GM21381 (cell line): ENCODE data around the gene DDR1.
"Not testable (repeated sequence)": the region's sequence is repeated elsewhere in the genome, so short reads cannot be mapped to it uniquely, and the experiment has no call there.

Experiments
- ATAC-seq: cut with Tn5 transposase; IDR thresholded peaks from one replicate; pipeline ENCODE4 v1.9.1; 2021; ENCODE audit warnings: mild to moderate bottlenecking, moderate library complexity; ENCODE audit not compliant: unreplicated experiment

The DDR1 gene

DNA sequence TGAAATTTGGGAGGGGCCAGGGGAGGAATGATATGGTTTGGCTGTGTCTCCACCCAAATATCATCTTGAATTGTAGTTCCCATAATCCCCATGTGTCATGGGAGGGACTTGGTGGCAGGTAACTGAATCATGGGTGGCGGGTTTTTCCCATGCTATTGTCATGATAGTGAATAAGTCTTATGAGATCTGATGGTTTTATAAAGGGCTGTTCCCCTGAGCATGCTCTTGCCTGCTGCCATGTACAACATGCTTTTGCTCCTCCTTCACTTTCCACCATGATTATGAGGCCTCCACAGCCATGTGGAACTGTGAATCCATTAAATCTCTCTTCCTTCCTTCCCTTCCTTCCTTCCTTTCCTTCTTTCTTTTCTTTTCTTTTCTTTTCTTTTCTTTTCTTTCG is 31.9 kb upstream of the DDR1 start:
- not testable (repeated sequence) for ATAC-seq

DNA sequence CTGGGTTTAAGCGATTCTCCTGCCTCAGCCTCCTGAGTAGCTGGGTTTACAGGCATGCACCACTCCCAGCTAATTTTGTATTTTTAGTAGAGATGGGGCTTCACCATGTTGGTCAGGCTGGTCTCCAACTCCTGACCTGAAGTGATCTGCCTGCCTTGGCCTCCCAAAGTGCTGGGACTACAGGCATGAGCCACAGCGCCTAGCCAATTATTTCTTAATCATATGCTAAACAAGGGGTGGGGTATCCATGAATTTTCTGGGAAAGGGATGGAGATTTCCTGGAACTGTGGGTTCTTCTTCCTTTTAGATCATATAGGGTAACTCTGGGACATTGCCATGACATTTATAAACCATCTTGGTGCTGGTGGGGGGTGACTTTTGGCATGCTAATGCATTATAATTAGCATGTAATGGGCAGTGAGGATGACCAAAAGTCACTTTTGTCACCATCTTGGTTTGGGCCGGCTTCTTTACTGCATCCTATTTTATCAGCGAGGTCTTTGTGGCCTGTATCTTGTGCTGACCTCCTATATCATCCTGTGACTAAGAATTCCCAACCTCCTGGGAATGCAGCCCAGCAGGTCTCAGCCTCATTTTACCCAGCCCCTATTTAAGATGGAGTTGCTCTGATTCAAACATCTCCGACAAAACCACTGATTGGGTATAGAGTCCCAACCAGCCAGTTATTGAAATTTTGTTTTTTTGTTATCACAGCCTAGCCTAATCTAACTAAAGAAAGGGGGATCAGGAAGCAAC is 29.9 kb upstream of the DDR1 start:
- ATAC-seq, result no peak

DNA sequence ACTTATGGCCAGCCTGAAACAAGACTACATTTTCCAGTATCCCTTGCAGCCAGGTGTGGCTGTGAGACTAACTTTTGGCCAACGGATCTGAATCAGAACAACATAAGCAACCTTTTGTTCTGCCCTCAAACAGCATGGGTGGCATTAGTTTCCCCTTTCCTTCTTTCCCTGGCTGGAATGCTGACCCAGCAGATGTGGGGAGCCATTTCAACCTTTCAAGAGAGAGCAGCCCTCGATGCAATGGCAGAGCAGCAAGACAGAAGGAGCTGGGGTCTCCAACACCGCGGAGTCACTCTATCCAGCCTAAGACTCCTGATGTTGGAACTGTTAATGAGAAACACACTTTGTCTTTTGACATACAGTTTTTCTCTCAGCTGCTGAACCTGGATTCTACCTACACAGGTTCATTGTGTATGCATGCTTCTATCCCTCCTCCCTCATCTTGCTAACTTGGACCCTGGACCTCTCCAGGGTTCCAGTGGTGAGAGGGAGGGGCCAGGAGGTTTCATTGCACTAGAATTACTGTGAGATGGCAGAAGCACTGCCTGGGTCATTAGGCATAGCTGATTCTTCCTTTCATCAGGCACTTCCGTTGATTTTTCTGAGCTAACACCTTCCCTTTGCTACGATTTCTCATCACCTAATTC is 28.8 kb upstream of the DDR1 start:
- ATAC-seq, result no peak

DNA sequence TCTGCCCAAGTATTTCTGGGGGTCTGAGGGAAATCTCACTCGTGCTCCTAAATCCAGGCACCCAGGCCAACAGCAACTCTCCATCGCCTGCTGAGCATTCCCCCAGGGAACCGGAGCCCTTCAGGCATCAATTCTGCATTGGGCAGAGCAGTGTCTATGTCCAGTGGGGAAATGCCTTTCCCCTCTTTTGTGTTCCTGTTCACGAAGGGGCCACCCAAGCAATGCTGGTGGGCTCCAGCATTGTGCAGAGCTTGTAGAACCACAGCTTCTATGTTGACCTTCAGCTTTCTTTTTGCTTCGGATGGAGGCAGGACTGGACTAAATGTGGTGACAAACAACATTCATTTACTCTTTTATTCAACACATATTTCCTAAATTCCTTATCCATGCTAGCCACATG is 27.2 kb upstream of the DDR1 start:
- no peak for ATAC-seq

DNA sequence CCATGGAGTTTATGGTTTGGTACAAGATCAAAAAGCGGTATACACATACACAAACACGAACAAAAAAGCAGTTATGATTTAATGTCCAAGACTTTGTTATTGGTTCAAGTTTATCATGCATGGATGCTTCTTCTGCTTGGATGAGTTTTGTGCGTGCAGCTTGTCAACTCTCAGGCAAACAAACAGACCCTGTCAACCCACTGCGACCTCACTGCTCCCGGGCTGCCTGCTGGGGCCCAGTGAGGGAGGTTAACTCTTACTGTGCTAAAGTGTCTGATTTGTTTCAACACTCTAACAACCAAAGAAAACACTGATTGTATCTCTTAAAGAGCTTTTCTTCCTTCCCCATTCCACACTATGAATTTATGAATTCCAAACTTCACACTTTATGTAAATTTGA is 26.8 kb upstream of the DDR1 start:
- ATAC-seq, result no peak

- ATAC-seq, result not testable (repeated sequence)
Measured at GRCh38 chr6:30859726-30860125, 24.6 kb upstream of the DDR1 start.

GRCh38 chr6:30861257-30862048 is 22.9 kb upstream of the DDR1 start:
- no peak for ATAC-seq

GRCh38 chr6:30862156-30862875 is 22.0 kb upstream of the DDR1 start:
- no peak for ATAC-seq

- ATAC-seq, result no peak
Measured at GRCh38 chr6:30864325-30864724, 20.0 kb upstream of the DDR1 start.

GRCh38 chr6:30869241-30869749 is 15.0 kb upstream of the DDR1 start:
- not testable (repeated sequence) for ATAC-seq

DNA sequence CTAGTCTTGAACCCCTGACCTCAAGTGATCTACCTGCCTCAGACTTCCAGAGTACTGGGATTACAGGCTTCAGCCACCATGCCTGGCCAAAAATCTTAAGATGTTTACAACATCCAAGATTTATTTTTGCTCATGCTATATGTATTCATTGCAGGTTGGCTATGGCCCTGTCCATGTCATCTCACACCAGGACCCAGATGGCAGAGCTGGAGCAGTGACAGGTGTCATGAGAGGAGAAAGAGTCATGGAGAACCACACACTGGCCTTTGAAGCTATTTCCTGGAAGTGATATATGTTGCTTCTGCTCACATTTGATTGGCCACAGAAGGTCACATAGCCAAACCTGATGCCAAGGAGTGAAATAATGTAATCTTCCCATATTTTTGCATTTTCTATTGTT is 13.8 kb upstream of the DDR1 start:
- no peak for ATAC-seq

DNA sequence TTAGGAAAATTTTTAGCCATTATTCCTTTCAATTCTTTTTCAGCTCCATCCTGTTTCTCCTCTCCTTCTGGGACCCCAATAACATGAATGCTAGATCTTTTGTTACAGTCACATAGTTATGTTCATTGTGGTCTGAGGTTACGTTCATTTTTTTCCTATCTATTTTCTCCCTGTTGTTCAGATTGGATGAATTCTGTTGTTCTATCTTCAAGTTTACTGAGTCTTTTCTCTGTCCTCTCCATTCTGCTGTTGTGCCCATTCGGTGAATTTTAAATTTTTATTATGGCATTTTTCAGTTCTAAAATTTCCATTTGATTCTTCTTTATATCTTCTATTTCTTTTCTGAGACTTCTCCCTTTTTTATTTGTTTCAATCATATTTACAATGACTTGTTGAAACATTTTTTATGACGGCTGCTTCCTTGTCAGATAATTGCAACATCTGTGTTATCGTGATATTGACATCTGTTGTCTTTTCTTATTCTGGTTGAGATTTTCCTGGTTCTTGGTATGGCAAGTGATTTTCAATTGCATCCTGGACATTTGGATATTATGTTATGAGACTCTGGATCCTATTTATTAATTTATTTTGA is 12.6 kb upstream of the DDR1 start:
- no peak for ATAC-seq

GRCh38 chr6:30873137-30873640 is 11.1 kb upstream of the DDR1 start:
- no peak for ATAC-seq

- not testable (repeated sequence) for ATAC-seq
Measured at GRCh38 chr6:30873795-30874194, 10.5 kb upstream of the DDR1 start.

GRCh38 chr6:30875244-30876038 is 8.9 kb upstream of the DDR1 start:
- ATAC-seq, result no peak

GRCh38 chr6:30876039-30876730 is 8.1 kb upstream of the DDR1 start:
- ATAC-seq, result no peak

DNA sequence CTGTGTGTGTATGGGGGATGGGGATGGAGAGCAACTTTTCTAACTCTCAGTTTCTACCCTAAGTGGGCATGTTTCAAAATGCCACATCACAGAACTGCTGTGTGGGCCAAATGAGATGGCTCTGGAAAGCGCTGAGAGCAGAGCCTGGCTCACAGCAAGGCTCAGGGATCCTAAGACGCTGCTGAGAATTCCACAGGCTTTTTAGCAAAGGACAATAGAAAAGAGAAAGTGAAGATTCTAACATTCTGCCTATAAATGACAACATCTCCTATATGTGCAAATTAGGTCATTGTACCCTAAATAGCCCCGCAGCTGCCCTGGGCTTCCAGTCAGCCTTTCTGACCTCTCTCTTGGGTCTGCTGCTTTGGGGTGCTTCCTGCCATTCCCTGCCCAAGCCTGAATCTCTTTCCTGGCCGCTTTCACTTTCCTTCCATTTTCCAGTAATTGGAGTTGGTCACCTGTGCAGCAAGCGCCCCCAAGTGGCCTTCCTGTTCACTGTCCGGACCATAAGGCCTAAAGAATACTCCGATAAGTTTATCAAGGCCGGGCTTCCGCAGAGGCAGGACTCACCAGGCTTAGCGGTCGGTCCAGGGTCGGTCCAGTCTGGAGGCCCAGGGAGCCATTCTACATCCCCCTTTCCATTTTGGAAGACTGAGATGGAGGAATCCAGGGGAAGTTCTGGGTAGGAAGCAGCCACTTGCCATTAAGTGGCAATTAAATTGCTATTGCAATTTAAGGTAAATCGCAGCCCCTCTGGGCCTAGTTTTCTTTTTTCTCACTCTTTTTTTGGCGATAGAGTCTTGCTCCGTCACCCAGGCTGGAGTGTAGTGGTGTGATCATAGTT is 6.7 kb upstream of the DDR1 start:
- ATAC-seq, result no peak
